Measurements from ENCODE around the gene ATP6V0A4.
A peak's percentile ranks its signal among the peaks of the same experiment; 100 is the strongest.
"Not testable (repeated sequence)": the region's sequence is repeated elsewhere in the genome, so short reads cannot be mapped to it uniquely, and the experiment has no call there.

ATP6V0A4 gene

DNA sequence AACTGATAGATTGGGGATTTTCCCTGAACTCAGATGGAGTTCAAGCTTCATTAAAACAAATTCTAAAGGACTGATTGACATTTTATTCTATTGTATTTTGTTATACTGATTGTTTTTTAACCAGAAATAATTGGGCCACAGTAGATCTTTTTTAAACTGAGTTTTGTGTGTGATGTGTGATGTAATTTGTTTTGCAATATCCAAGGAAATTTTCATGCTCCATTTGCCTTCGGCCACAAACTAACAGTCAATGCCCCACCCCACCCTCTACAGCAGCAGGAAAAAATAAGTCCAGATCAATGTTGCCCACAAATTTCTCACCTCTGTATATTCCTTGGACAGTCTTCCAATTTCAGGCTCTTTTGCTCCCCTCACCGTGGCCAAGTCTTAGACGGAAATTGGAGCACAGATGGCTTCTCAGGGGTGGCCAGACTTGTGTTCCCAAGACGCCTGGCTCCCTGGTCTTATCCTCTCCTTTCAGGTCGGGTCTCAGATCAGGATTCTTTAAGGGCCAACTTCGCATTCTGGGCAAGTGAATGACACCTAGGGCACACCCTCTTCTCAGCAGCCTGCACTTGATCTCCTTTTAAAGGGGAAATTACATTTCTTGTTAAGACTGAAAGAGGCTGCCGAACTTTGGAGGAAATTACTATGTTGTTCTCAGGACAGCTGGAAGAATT lies 97.0 kb downstream of the ATP6V0A4 start, which contains the start of gene SVOPL:
Gene SVOPL, minus strand, starts transcription at position 506 of the 680 bp plus-strand sequence. CDS start 22,317 bp downstream, outside the sequence.
- DNase-seq = no peak

DNA sequence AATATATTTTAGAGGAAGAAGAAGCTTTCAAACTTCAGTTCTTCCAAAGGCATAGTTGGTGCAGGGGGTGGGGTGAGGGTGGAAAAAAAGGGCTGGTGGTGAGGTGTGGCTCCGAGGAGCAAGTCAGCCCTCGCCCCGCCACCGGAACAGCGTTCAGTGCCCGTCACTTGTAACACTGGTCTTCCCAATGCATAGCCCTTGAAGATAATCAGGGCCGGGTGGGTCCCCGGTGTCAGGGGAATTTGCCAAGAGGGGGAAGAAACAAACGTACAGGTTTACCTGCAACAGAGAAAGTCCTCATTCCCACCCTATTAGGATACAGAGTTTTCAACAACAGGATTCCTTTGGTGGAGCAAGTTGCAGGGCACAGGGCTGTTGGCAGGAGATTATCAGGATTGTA lies 98.3 kb downstream of the ATP6V0A4 start:
- no peak for DNase-seq

DNA sequence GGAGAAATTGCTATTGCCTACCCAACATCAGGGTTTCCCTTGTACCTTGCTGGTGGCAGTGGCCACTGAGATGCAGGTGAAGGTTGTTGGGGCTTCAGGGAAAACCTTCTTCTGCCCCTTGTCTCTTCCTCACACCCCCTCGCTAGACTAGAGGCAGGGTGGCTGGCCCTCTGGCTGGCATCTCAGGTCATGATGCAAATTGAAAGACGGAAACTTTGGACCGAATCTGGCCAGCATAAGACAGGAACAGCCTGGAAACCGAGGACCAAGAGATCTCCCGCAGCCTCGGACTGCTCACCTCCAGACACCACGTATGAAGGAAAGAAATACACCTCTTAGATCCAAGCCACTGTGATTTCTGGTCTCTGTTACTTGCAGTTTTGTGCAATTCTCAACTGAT lies 99.7 kb downstream of the ATP6V0A4 start:
- no peak for DNase-seq

DNA sequence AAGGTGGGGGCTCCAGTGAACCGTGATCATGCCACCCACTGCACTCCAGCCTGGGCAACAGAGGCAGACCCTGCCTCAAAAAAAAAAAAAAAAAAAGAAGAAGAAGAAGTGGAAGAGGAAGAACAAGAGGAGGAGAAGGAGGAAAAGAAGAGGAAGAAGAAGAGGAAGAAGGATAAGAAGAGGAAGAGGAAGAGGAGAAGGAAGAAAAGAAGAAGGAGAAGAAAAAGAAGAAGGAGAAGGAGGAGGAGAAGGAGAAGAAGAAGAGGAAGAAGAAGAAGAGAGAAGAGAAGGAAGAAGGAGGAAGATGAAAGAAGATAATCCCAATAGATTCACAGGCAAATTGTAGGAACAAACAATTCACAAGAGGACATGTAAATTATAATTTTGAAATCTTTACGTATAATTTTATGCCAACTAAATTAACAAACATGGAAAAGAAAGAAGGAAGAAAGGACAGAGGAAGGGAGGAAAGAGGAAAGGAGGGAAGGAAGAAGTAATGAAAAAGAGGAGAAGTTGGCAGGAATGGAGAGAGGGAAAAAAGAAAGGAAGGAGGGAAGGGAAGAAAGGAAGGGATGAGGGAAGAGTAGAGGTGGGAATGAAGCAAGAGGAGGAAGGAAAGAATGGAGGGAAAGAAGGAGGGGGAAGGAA lies 100.3 kb downstream of the ATP6V0A4 start:
- DNase-seq = no peak

DNA sequence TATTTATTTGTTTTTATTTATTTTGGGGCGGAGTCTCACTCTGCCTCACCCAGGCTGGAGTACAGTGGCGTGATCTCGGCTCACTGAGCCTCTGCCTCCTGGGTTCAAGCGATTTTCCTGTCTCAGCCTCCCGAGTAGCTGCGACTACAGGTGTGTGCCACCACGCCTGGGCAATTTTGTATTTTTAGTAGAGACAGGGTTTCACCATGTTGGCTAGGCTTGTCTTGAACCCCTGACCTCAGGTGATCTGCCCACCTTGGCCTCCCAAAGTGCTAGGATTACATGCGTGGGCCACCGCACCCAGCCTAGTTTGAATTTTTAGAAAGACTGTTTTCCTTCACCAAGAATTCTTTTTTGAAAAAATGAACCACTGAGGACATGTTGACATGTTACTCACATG lies 102.2 kb downstream of the ATP6V0A4 start:
- not testable (repeated sequence) for DNase-seq

DNA sequence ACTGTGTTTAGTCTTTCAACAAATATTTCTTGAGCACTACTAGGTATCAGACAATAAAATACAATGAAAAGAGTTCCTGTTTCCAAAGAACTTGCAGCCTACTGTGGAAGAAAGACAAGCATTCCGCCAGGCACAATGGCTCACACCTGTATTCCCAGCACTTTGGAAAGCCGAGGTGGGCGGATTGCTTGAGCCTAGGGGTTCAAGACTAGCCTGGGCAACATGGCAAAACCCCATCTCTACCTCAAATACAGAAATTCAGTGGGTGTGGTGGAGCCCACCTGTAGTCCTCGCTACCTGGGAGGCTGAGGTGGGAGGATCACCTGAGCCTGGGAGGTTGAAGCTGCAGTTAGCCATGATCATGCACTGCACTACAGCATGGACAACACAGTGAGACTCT lies 102.9 kb downstream of the ATP6V0A4 start:
- no peak for DNase-seq

DNA sequence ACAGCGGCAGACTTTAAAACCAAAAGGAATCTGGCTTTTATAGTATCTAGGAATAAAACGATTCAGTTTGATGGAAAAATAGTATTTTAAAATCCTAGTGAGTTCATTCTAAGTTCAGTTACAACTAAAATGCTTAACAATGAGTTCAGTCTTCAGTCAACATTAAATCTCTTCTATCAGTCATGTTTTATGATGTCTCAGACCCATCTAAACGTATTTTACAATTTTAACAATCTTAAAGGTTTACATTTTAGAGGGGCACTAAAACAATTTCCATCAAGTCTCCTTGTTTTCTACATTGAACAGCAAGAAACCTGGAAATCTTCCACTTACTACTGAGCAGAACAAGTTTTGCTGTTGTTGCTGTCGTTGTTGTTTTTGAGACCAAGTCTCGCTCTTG lies 106.8 kb downstream of the ATP6V0A4 start:
- no peak for DNase-seq

DNA sequence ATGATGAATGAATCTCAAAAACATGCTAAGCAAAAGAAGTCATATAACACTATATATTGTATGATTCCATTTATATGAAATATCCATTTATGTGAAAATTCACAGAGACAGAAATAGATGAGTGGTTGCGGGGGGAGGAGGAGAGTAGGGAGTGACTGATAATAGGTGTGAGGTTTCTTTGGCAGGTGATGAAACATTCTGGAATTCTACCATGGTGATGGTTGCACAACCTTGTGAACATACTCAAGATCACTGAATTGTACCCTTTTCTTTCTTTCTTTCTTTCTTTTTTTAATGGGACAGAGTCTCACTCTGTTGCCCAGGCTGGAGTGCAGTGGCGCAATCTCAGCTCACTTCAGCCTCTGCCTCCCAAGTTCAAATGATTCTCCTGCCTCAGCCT lies 107.5 kb downstream of the ATP6V0A4 start:
- no peak for DNase-seq

DNA sequence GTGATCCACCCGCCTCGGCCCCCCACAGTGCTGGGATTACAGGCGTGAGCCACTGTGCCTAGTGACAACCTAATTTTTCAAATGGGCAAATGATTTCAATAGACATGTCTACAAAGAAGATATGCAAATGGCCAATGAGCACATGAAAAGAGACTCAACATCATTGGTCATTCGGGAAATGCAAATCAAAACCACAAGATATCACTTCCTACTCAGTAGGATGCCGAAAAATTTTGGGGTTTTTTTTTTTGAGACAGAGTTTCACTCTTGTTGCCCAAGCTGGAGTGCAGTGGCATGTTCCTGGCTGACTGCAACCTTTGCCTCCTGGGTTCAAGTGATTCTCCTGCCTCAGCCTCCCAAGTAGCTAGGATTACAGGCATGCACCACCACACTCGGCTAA lies 110.0 kb downstream of the ATP6V0A4 start:
- DNase-seq = not testable (repeated sequence)

DNA sequence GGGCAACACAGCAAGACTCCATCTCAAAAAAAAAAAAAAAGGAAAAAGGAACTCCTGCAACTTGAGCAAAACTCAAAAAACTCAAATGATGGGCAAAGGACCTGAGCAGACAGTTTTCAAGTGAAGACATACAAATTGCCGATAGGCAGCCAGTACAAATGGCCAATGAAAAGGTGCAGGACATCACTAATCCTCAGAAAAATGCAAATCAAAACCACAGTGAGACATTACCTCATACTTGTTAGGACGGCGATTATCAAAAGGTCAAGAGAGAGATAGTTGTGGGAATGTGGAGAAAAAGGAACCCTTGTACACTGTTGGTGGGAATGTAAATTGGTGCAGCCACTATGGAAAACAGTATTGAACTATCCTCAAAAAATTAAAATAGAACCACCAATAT lies 113.7 kb downstream of the ATP6V0A4 start:
- DNase-seq = no peak

DNA sequence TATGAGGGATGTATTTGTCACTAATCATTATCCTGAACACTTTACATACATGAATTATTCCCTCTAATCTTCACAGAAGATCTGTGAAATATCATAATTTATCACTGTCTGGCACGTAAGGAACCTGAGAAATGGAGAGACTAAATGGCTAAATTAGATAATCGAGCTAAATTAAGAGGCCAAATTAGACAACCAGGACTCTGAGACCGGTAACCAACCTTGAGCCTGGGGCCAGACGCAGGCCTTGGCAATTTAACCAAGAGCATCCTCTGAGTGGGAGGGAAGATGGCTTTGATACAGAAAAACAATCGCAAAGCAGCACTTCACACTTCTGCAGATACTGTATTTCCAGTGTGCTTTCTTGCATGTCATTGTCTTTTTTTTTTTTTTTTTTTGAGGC lies 118.2 kb downstream of the ATP6V0A4 start:
- DNase-seq = no peak

DNA sequence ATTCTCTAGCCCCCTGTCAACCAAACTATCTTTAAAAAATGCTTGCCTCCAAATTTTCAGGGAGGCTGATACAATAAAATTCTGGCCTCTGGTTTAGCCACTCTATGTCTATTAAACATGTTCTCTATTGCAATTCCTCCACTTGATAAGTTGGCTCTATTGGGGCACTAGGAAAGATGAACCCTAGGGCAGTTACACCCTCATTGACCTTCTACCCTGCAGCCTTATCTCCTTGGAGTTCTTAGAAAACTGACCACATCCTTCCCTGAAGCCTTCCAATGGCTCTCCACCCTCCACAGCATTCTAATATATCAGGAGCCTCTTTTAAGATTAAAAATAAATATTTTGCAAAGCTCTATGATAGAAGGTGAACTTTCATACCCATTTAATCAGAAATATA lies 127.4 kb downstream of the ATP6V0A4 start:
- DNase-seq = no peak

DNA sequence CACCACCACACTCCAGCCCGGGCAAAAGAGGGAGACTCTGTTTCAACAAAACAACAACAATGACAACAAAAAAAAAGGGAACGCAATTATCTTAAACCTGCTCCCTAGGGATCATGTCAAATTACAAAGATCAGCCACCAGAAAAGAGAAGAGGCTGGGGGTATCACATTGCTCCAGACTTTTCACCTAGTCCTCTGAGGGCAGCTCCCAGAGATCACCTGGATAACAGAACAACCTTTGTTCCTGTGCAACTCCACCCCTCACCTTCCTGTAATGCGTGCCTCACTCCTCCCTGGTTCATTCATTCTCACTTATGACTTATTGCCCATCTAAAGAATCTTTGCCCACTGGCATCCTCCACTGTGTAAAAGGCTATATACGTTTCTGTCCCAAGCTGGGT lies 128.6 kb downstream of the ATP6V0A4 start:
- no peak for DNase-seq

DNA sequence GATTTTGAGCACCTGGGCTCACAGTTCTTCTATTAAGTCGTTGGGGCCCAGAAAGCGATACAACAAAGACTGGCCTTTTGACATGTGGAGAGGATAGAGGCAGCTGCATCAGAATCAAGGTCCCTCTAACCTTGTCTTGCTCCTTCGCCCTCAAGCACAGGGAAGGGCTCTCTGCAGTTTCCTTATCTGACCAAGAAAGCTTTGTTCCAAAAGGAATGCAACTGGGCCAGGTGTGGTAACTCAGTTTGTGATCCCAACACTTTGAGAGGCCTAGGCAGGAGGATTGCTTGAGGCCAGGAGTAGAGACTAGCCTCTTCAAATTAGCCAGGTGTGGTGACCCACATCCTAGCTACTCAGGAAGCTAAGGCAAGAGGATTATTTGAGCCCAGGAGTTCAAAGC lies 129.1 kb downstream of the ATP6V0A4 start:
- no peak for DNase-seq

DNA sequence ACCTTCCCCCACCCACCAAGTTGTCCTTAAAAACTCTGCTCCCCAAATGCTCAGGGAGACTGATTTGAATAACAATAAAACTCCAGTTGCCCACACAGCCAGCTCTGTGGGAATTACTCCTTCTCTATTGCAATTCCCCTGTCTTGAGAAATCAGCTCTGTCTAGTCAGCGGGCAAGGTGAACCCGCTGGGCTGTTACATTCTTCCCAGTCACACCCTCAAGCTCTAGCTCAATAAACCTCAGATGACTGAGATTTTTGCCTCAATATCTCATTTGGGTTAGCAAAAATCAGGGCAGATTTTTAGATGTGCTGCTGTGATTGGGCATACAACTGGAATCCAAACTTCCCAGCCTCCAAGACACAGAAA lies 129.8 kb downstream of the ATP6V0A4 start:
- no peak for DNase-seq

DNA sequence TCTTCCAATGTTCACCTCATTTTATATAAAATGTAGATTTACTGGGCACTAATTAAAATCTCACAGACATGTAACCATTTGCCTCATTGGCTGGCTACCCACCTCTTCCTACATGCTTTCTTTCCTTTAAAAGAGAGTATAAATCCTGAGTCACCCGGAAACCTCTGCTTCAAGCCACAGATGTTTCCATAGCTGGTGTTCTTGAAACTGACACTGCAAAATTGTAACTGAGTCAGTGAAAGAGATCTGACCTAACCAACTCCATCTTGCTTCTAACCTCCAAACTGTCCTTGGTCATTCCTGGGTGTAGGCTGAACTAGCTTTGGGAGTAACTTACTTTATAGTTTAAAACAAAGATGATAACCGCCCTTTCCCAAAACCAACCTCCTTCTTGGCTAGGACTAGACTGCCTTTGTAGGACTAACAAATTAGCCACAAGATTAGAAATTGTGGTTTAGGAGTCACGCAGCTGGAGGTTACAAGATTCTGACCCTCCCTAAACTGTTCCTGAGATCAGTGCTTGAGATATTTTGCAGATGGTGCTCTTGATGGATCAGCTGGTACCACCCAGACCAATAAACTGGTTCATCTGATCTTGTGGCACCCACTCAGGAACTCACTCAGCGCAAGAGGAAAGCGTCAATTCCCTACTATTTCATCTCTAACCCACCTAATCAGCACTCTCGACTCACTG lies 130.3 kb downstream of the ATP6V0A4 start:
- DNase-seq = no peak

DNA sequence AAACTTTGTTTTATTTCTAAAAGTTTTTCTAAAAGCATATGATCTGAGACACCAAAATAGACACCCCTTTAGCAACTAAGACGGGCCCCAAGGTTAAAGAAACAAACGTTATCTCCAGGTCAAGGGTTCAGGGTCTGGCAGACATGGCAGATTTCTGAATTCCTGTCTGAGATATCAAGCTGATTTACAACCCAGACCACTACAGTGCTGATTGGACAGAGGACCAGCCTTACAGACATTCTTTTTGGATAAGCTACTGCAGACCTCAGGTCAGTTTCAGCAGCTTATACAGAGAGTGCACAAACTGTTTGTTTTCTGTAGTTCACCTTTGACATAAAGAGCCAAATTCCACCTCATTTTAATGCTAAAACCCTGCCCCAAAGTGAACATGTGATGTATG lies 131.6 kb downstream of the ATP6V0A4 start:
- no peak for DNase-seq

DNA sequence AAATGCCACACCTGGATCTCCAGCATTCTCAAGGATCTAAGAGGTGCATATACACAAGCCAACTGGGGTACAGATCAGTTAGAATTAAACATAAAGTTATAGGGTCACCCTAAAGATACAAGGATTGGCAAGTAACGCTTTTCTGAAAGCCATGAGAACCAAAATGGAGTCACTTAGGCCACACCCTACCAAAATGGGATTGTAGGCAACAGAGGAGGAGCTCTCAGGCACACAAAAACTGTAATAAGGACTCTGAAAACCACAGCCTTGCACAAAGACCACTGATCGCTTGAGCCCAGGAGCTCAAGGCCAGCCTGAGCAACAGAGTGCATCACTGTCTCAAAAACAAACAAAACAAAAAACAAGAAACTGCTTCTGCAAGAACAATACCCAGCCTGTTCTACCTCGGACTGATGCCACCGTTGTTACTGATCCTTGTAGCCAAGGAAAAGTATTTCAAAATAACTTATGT lies 132.3 kb downstream of the ATP6V0A4 start:
- DNase-seq = no peak

DNA sequence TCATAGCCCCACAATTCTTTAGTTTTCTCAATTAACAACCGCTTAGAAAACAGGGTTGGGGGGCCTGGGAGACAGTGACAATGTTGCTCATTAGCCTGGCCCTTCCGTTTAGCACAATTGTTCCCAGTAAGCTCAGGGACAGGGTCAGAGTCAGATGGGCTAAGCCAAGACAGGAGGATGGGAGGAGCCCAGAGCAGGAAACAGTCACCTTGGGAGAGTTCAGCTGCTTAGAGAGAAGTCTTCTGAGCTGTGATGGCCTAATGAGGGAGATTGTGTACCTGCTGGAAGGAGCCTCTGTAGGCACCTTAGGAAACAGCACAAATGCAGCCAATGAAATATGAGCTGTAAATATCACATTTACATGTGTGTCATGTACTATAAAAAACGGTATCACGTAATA lies 132.7 kb downstream of the ATP6V0A4 start:
- no peak for DNase-seq

DNA sequence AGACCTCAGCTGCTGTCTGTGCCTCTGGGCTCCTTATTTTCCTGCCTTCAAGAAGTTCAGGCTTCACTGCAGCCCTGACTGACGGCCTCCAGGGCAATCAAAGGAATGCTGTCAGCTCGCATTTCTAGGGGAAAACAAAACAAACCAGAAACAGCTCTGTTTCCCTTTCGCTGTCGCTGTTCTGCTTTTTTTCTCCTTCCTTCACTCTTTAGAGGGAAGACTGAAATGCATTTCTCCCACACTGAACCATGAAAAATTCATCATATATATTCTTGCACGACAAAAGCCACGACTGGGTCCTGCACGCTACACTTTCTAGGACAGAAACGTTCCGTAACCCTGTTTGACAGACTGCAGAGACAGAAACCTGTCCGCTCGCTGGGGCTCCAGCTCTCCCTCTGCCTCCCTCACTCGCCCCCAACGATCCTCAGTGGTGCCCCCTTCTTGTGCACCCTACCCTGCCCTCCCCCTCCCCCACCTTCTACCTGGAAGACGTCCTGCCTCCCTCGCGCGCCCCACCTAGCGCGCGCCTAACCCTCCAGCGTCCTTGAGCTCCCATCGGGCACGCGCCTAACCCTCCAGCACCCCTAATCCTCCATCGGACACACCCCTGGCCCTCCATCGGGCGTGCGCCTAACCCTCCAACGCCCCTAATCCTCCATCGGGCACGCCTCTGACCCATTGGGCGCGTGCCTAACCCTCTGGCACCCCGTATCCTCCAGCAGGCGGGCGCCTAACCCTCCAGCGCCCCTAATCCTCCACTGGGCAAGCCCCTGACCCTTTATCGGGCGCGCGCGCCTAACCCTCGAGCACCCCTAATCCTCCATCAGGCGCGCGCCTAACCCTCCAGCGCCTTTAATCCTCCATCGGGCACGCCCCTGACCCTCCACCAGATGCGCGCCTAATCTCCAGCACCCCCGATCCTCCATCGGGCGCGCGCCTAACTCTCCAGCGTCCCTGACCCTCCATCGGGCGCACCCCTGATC lies 134.0 kb downstream of the ATP6V0A4 start:
- peak; percentile 63 for DNase-seq

DNA sequence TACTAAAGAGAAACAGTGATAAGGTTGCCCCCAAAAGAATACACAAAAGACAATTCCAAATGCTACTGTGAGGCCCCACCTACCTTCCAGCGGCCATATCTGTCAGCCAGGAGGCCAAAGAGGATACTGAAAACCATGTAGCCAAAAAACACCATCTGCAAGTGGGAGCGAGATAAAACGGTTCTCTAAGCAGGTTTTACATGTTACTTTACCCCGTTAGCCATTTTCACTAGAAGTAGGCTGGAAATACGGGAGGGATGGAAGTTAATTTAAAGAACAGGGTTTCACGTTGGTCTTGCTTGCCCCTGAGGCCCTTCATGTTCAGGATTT lies 135.0 kb downstream of the ATP6V0A4 start:
- DNase-seq = no peak
